22Rv1 (cell line): ENCODE measurements around the gene CSMD2.

Source experiments
- H3K27ac ChIP-seq: fragments of 450-650 bp; 2 replicates; pipeline ENCODE4 v1.5.1; 2017
- ZFX ChIP-seq: fragments of 450-650 bp; IDR thresholded peaks from 2 replicates; pipeline ENCODE4 v1.6.1; 2017; ENCODE audit warnings: antibody characterized with exemption, borderline replicate concordance
- TF ChIP-seq, protein P1 (sequence below): fragments of 450-650 bp; IDR thresholded peaks from 2 replicates; pipeline ENCODE4 v1.5.1; 2017; ENCODE audit warnings: mild to moderate bottlenecking

Gene CSMD2

DNA sequence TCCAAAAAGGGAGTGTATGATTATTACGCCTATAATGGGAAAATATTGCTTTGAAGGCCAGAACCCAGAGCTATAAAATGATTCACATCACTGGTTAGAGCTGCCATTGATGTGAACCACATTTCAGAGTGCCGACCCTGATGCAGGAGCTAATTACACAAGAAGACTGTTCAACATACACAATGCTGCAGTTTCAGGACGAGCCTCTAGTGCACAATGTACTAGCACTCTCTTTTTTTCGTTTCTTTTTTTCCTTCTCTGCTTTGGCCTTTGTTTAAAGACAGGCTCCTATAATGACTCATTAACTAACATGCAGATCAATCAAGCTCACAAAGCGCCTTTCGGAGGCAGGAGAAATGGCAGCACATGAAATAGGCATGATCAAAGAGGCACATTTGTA is 367.2 kb downstream of the CSMD2 start:
- H3K27ac ChIP-seq, result no peak overlapping the region
- no peak for TF ChIP-seq ZFX
- TF ChIP-seq, protein P1, sequence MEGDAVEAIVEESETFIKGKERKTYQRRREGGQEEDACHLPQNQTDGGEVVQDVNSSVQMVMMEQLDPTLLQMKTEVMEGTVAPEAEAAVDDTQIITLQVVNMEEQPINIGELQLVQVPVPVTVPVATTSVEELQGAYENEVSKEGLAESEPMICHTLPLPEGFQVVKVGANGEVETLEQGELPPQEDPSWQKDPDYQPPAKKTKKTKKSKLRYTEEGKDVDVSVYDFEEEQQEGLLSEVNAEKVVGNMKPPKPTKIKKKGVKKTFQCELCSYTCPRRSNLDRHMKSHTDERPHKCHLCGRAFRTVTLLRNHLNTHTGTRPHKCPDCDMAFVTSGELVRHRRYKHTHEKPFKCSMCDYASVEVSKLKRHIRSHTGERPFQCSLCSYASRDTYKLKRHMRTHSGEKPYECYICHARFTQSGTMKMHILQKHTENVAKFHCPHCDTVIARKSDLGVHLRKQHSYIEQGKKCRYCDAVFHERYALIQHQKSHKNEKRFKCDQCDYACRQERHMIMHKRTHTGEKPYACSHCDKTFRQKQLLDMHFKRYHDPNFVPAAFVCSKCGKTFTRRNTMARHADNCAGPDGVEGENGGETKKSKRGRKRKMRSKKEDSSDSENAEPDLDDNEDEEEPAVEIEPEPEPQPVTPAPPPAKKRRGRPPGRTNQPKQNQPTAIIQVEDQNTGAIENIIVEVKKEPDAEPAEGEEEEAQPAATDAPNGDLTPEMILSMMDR, result no peak

GRCh38 chr1:33792651-33793050 is 372.4 kb downstream of the CSMD2 start:
- no peak overlapping the region for H3K27ac ChIP-seq
- TF ChIP-seq, protein P1, result no peak
- no peak for TF ChIP-seq ZFX

- no peak overlapping the region for H3K27ac ChIP-seq
- no peak for TF ChIP-seq ZFX
- TF ChIP-seq, protein P1, result no peak
Observed at GRCh38 chr1:33792216-33792615, 372.8 kb downstream of the CSMD2 start.

DNA sequence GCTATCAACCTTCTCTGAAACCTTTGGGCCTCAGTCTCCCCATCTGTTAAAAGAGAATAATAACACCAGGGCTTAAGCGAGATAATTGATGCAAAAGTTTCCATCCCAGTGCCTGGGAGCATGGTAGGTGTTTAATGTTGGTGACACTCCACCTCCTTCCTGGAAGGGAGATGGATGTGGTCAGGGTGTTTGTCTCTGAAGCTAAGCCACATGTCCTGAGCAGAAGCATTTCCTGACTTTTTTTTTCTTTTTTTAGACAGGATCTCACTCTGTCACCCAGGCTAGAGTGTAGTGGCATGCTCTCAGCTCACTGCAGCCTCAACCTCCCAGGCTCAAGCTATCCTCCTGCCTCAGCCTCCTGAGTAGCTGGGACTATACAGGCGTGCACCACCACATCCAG is 373.8 kb downstream of the CSMD2 start:
- H3K27ac ChIP-seq, result no peak overlapping the region
- TF ChIP-seq, protein P1, result no peak
- no peak for TF ChIP-seq ZFX

DNA sequence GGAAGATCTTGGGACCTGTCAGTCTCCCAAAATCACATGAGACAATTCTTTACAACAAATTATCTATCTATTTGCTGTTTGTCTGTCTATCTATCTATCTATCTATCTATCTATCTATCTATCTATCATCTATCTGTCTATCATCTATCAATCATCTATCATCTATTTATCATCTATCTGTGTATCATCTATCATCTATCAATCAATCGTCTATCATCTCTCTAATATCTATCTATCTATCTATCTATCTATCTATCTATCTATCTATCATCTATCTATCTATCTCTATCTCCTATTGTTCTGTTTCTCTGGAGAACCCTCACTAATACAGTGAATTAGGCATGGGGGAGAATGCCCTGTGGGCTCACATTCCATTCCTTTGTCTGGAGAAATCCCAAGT is 374.5 kb downstream of the CSMD2 start:
- H3K27ac ChIP-seq, result no peak overlapping the region
- TF ChIP-seq ZFX, result no peak
- TF ChIP-seq, protein P1, result no peak

GRCh38 chr1:33784876-33785275 is 380.2 kb downstream of the CSMD2 start:
- no peak overlapping the region for H3K27ac ChIP-seq
- TF ChIP-seq ZFX, result no peak
- TF ChIP-seq, protein P1, result no peak

- no peak for TF ChIP-seq ZFX
- TF ChIP-seq, protein P1, result no peak
- H3K27ac ChIP-seq, result no peak overlapping the region
Observed at GRCh38 chr1:33782776-33783175, 382.3 kb downstream of the CSMD2 start.
